ENCODE results near the gene RASSF3.

The RASSF3 gene

DNA sequence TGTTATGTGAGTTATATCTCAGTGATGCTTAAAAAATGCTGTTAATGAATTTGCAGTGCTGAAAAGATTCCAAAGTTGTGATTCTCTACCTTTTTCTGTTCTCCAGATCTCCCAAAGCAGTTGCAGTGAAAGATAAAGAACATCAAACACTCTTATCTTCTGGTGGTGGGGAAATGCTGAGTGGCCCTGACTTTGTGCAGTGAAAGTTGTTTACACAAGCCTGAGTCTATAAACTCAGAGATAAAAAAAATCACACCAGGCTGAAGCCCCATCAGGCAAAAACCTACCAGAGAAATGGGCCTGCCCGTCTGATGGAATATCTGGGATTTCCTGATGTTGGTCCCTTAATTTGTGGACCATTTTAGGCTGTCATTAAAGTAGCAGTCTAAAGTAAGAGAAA lies 46.1 kb downstream of the RASSF3 start:
- H3K4me3 ChIP-seq (replicated peaks in 1 of 2; ENCODE audit: low read depth in 2 of 2, low read length in 2 of 2) = no peak overlapping the region
- DNase-seq (ENCODE audit: low read depth in 2 of 2) = no peak
- TF ChIP-seq, protein P1, sequence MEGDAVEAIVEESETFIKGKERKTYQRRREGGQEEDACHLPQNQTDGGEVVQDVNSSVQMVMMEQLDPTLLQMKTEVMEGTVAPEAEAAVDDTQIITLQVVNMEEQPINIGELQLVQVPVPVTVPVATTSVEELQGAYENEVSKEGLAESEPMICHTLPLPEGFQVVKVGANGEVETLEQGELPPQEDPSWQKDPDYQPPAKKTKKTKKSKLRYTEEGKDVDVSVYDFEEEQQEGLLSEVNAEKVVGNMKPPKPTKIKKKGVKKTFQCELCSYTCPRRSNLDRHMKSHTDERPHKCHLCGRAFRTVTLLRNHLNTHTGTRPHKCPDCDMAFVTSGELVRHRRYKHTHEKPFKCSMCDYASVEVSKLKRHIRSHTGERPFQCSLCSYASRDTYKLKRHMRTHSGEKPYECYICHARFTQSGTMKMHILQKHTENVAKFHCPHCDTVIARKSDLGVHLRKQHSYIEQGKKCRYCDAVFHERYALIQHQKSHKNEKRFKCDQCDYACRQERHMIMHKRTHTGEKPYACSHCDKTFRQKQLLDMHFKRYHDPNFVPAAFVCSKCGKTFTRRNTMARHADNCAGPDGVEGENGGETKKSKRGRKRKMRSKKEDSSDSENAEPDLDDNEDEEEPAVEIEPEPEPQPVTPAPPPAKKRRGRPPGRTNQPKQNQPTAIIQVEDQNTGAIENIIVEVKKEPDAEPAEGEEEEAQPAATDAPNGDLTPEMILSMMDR (IDR thresholded peaks at IDR 0.05; ENCODE audit: low read depth, low read length) = no peak

- DNase-seq (ENCODE audit: low read depth in 2 of 2) = no peak
- TF ChIP-seq, protein P1 (IDR thresholded peaks at IDR 0.05; ENCODE audit: low read depth, low read length) = no peak
- no peak overlapping the region for H3K4me3 ChIP-seq (replicated peaks in 1 of 2; ENCODE audit: low read depth in 2 of 2, low read length in 2 of 2)
Observed at GRCh38 chr12:64658892-64659481, 48.7 kb downstream of the RASSF3 start.

- TF ChIP-seq, protein P1 (IDR thresholded peaks at IDR 0.05; ENCODE audit: low read depth, low read length) = no peak
- no peak for DNase-seq (ENCODE audit: low read depth in 2 of 2)
- no peak overlapping the region for H3K4me3 ChIP-seq (replicated peaks in 1 of 2; ENCODE audit: low read depth in 2 of 2, low read length in 2 of 2)
Observed at GRCh38 chr12:64660237-64661018, 50.1 kb downstream of the RASSF3 start.

DNA sequence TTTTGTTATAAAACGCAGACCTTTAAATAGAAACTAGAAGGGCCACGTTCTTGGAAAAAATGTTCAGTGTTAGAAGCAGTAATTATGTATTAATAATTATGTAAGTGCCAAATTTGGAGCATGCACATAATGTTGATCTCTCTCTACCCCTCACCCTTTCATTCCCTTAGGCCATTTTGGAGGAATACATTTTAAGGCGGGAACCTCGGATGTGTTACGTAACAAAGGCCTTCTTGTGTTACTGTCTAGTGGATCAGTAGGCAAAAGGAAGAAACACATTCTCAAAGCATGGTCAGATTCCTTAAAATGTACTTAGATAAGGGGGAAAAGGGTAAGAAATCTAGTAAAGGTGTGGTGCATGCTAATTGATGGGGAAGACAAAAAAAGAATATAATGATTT lies 52.7 kb downstream of the RASSF3 start:
- no peak for DNase-seq (ENCODE audit: low read depth in 2 of 2)
- H3K4me3 ChIP-seq (replicated peaks in 1 of 2; ENCODE audit: low read depth in 2 of 2, low read length in 2 of 2) = no peak overlapping the region
- TF ChIP-seq, protein P1 (IDR thresholded peaks at IDR 0.05; ENCODE audit: low read depth, low read length) = no peak

- H3K4me3 ChIP-seq (replicated peaks in 1 of 2; ENCODE audit: low read depth in 2 of 2, low read length in 2 of 2) = no peak overlapping the region
- TF ChIP-seq, protein P1 (IDR thresholded peaks at IDR 0.05; ENCODE audit: low read depth, low read length) = no peak
- DNase-seq (ENCODE audit: low read depth in 2 of 2) = peak in 1 of 2 donors; percentile 32
Observed at GRCh38 chr12:64665514-64665913, 55.2 kb downstream of the RASSF3 start.

- H3K4me3 ChIP-seq (replicated peaks in 1 of 2; ENCODE audit: low read depth in 2 of 2, low read length in 2 of 2) = no peak overlapping the region
- DNase-seq (ENCODE audit: low read depth in 2 of 2) = peak in 1 of 2 donors; percentile 33
- TF ChIP-seq, protein P1 (IDR thresholded peaks at IDR 0.05; ENCODE audit: low read depth, low read length) = no peak
Observed at GRCh38 chr12:64666054-64666914, 56.0 kb downstream of the RASSF3 start.
